ENCODE measurements around the gene CTSF. TPM values are rescaled to one million over a fixed set of nuclear protein-coding genes. Genes with fewer than 3 reads are reported as not detected.

The CTSF gene
- total RNA-seq, 1 donor from 2014 or later, result 31.1 TPM

GRCh38 chr11:66539870-66540213 lies 28.6 kb downstream of the CTSF start:
- H3K4me3 Mint-ChIP-seq (ENCODE audit: unreplicated experiment), result no peak overlapping the region
- DNase-seq, result no peak
- H3K36me3 Mint-ChIP-seq (ENCODE audit: unreplicated experiment), result peaks cover 4% of the 10 kb centered on the region
- TF ChIP-seq, protein P1, sequence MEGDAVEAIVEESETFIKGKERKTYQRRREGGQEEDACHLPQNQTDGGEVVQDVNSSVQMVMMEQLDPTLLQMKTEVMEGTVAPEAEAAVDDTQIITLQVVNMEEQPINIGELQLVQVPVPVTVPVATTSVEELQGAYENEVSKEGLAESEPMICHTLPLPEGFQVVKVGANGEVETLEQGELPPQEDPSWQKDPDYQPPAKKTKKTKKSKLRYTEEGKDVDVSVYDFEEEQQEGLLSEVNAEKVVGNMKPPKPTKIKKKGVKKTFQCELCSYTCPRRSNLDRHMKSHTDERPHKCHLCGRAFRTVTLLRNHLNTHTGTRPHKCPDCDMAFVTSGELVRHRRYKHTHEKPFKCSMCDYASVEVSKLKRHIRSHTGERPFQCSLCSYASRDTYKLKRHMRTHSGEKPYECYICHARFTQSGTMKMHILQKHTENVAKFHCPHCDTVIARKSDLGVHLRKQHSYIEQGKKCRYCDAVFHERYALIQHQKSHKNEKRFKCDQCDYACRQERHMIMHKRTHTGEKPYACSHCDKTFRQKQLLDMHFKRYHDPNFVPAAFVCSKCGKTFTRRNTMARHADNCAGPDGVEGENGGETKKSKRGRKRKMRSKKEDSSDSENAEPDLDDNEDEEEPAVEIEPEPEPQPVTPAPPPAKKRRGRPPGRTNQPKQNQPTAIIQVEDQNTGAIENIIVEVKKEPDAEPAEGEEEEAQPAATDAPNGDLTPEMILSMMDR (IDR thresholded peaks at IDR 0.05; ENCODE audit: partially characterized antibody, unreplicated experiment), result no peak
- H3K9me3 Mint-ChIP-seq (ENCODE audit: unreplicated experiment), result peaks cover 13% of the 10 kb centered on the region
- H3K27ac Mint-ChIP-seq (ENCODE audit: unreplicated experiment), result no peak overlapping the region
- peaks cover 12% of the 10 kb centered on the region for H3K4me1 Mint-ChIP-seq (ENCODE audit: low read depth, unreplicated experiment)
- peaks cover 12% of the 10 kb centered on the region for H3K27me3 Mint-ChIP-seq (ENCODE audit: unreplicated experiment)

DNA sequence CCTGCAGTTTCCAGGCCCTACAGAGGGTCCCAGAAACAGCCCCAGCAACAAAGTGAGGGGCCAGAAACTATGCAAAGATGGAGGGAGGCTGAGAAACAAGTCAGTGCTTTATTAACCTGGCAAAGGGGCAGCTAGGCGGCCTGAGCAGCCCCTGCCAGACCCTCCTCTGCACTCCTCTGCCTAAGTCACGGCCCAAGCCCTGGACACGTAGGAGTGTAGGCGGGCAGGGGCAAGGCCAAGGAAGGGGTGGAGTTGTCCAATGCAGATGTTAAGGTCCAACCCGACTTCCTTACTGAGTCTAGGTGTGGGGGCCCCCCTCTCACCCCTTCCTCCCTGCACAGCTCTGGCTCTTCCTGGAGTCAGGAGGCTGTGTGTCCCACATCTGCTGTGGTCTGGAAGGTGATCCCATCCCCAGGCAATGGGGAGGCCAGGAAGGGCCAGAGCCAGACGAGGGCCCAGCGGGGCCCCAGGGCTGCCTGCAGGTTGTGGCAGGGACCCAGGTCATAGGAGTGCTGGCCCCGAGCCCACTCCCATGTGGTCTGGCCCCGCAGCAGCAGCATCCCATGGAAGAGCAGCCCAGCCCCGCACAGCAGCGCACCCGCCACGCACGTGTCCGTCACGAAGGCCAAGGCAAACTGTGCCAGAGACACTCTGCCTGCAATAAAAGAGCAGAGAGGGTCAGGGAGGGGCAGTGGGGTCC lies 29.1 kb downstream of the CTSF start:
- peaks cover 1% of the 10 kb centered on the region for H3K36me3 Mint-ChIP-seq (ENCODE audit: unreplicated experiment)

DNA sequence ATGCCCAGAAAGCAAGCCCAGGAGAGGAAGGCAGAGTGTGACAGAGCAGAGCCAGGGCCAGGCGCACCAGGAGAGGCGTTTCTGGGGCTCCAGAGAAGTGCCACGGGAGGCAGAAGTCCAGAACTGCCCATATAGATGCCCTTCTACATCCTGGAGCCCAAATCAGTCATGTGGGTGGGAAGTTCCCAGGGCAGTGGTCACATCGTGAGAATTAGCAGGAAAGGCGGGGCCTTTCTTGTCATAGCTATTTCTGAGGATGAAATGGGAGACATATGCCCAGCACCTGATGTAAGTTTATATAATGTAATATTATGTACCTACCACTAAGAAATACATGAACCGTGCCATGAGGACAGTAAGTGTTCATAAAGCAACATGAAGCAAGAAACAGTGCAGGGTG lies 35.6 kb downstream of the CTSF start:
- no peak overlapping the region for H3K4me3 Mint-ChIP-seq (ENCODE audit: unreplicated experiment)
- no peaks in the 10 kb centered on the region for H3K4me1 Mint-ChIP-seq (ENCODE audit: low read depth, unreplicated experiment)
- peaks cover 7% of the 10 kb centered on the region for H3K27me3 Mint-ChIP-seq (ENCODE audit: unreplicated experiment)
- H3K36me3 Mint-ChIP-seq (ENCODE audit: unreplicated experiment), result no peaks in the 10 kb centered on the region
- H3K27ac Mint-ChIP-seq (ENCODE audit: unreplicated experiment), result no peak overlapping the region
- TF ChIP-seq, protein P1 (IDR thresholded peaks at IDR 0.05; ENCODE audit: partially characterized antibody, unreplicated experiment), result no peak
- no peak for DNase-seq
- H3K9me3 Mint-ChIP-seq (ENCODE audit: unreplicated experiment), result no peaks in the 10 kb centered on the region

More for the DNA sequence above, 29.1 kb downstream of the CTSF start:
- H3K4me3 Mint-ChIP-seq (ENCODE audit: unreplicated experiment), result no peak overlapping the region
- TF ChIP-seq, protein P1 (IDR thresholded peaks at IDR 0.05; ENCODE audit: partially characterized antibody, unreplicated experiment), result no peak
- peaks cover 11% of the 10 kb centered on the region for H3K27me3 Mint-ChIP-seq (ENCODE audit: unreplicated experiment)
- no peak for DNase-seq
- H3K9me3 Mint-ChIP-seq (ENCODE audit: unreplicated experiment), result peaks cover 11% of the 10 kb centered on the region
- peaks cover 10% of the 10 kb centered on the region for H3K4me1 Mint-ChIP-seq (ENCODE audit: low read depth, unreplicated experiment)
- H3K27ac Mint-ChIP-seq (ENCODE audit: unreplicated experiment), result no peak overlapping the region

DNA sequence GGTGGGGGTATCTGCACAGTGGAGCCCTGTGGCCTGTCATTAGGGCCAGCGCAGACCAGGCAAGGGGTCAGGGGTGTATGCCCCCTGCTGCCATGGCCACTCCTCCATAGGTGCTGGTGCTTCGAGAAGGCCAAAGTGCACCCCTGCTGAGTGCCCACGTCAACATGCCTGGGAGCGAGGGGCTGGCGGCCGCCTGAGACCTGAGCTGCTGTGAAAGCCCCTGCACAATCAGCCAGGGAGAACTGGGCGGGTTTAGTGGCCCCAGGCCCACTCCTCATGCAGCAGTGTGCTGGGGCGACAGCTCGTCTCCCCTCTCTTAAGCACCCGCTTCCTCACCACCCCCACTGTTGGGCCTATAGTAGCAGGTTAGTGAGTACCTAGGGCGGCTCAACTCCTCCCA lies 36.6 kb downstream of the CTSF start:
- H3K4me3 Mint-ChIP-seq (ENCODE audit: unreplicated experiment), result no peak overlapping the region
- H3K4me1 Mint-ChIP-seq (ENCODE audit: low read depth, unreplicated experiment), result no peaks in the 10 kb centered on the region
- H3K9me3 Mint-ChIP-seq (ENCODE audit: unreplicated experiment), result no peaks in the 10 kb centered on the region
- DNase-seq, result no peak
- no peaks in the 10 kb centered on the region for H3K36me3 Mint-ChIP-seq (ENCODE audit: unreplicated experiment)
- no peak overlapping the region for H3K27ac Mint-ChIP-seq (ENCODE audit: unreplicated experiment)
- TF ChIP-seq, protein P1 (IDR thresholded peaks at IDR 0.05; ENCODE audit: partially characterized antibody, unreplicated experiment), result no peak
- H3K27me3 Mint-ChIP-seq (ENCODE audit: unreplicated experiment), result peaks cover 4% of the 10 kb centered on the region

- H3K4me3 Mint-ChIP-seq (ENCODE audit: unreplicated experiment), result no peak overlapping the region
- H3K4me1 Mint-ChIP-seq (ENCODE audit: low read depth, unreplicated experiment), result no peaks in the 10 kb centered on the region
- no peaks in the 10 kb centered on the region for H3K9me3 Mint-ChIP-seq (ENCODE audit: unreplicated experiment)
- H3K27ac Mint-ChIP-seq (ENCODE audit: unreplicated experiment), result no peak overlapping the region
- TF ChIP-seq, protein P1 (IDR thresholded peaks at IDR 0.05; ENCODE audit: partially characterized antibody, unreplicated experiment), result no peak
- H3K27me3 Mint-ChIP-seq (ENCODE audit: unreplicated experiment), result peaks cover 4% of the 10 kb centered on the region
- DNase-seq, result no peak
- H3K36me3 Mint-ChIP-seq (ENCODE audit: unreplicated experiment), result no peaks in the 10 kb centered on the region
These were observed 37.3 kb downstream of the CTSF start for GRCh38 chr11:66530927-66531709.

Data from glutamatergic neuron (in vitro differentiated cells).